ENCODE data around the gene MPHOSPH10.
"Not testable (repeated sequence)": the region's sequence is repeated elsewhere in the genome, so short reads cannot be mapped to it uniquely, and the experiment has no call there.

MPHOSPH10 gene, protein sequence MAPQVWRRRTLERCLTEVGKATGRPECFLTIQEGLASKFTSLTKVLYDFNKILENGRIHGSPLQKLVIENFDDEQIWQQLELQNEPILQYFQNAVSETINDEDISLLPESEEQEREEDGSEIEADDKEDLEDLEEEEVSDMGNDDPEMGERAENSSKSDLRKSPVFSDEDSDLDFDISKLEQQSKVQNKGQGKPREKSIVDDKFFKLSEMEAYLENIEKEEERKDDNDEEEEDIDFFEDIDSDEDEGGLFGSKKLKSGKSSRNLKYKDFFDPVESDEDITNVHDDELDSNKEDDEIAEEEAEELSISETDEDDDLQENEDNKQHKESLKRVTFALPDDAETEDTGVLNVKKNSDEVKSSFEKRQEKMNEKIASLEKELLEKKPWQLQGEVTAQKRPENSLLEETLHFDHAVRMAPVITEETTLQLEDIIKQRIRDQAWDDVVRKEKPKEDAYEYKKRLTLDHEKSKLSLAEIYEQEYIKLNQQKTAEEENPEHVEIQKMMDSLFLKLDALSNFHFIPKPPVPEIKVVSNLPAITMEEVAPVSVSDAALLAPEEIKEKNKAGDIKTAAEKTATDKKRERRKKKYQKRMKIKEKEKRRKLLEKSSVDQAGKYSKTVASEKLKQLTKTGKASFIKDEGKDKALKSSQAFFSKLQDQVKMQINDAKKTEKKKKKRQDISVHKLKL

DNA sequence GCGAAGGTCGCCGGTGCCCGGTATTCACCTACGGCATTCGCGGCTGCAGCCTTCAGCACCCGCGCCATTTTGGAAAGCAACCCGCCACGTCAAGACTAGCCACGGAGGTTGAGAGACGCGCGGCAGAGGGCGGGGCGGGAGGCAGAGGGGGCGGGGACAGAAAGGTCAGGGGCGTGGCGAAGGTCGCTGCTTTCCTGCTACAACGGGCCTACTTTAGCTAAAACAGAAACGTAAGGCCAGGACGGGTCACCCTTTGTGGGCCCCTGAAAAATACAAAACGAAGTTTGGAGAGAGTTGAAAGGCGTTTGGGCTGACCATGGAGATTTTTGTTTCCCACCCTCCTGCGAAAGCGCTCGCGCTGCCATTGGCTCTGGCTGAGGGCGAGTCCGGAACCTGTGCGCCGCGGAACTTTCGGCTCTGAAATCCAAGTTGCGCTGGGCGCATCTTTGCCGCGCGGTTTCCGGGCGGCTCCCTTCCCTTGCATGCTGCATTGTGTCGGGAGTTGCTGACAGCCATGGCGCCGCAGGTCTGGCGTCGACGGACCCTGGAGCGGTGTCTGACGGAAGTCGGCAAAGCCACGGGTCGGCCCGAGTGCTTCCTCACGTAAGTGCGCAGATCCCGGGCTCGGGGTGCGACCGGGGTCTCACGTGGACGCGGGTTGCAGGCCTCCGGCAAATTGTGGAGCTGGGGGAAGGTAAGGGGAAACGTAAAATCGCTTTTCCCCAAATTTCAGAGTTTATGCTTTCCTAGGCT is at the start of gene MPHOSPH10, which contains the start of gene MCEE:
Gene MPHOSPH10 (plus strand): TSS at position 483 of the 753 bp plus-strand sequence. CDS start 32 bp downstream, at position 515.
Gene MCEE (minus strand): TSS at position 78 of the 753 bp plus-strand sequence. CDS start 10 bp downstream, at position 68.
- peak; percentile 81 for DNase-seq (ENCODE audit: low read depth)

DNA sequence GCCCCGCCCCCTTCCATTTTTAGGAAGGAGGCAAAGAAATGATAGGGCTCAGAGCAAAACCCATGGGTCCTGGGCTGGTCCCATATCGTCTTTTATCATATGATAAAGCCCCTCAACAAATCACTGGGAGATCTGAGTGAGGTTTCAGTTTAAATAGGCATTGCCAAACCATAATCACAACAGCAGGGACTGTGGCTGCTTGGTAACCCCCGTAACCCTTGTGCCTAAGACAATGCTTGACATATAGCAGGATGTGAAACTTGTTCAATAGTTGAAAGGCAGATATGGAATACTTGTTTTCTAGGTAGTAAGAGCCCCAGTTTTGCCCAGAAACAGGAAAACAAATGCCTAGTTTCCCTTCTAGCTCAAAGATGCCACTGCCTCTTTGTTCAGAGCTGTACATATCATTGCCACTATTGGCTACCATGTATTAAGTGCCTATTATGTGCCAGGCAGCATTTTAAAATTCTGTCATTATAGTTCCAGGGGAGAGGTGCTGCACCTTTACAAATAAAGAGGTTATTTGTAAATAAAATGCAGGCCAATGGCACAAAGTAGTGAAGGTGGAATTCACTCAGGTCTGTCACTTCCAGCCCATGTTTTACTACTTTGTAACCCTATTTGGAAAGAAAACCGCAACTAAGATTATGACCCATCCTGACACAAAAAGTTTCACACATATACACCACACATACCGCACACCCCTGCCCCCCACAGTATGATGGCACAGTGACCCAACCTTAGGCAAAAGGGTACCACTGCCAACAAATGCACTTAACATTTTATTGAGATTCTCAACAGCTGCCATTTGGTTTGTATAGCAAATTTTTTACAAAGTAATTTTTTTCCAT is 47.8 kb upstream of the MPHOSPH10 start:
- no peak for DNase-seq (ENCODE audit: low read depth)

DNA sequence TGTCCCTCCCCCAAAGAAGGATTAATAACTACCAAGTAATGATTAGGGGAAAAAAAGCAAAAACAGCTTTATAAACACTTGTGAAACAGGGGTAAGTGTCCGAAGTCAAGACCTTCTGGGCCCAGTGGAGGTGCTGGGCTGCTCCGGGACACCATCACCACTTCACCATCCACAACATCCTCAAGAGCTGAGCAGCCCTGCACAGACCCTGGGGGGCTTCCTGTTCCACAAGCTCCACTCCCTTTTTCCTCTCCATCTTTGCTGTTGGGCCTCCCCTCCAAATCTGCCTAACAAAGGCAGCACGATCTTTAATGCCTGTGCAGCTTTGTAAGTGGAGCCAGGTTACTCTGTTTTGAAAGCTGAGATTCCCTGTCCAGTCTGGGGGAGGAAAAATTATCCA is 47.1 kb upstream of the MPHOSPH10 start:
- not testable (repeated sequence) for DNase-seq (ENCODE audit: low read depth)

DNA sequence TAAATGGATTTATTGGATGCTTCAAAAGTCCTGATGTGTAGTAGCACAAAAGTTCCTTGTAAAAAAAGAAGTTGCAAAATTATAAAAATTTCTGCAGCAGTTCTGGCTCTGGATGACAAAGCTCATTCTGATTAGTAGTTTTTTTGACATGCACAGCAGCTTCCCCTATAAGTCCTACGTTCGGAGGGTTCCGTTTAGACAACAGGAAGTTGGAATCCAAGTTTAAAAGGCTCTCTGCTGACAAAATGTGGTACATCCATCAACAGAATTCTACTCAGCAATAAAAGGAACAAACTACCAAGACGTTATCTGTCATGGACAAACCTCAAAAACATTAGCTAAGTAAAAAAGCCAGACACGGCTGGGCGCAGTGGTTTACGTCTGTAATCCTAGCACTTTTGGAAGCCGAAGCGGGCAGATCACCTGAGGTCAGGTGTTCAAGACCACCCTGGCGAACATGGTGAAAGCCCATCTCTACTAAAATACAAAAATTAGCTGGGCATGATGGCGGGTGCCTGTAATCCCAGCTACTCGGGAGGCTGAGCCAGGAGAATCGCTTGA is 46.6 kb upstream of the MPHOSPH10 start:
- DNase-seq (ENCODE audit: low read depth) = not testable (repeated sequence)

DNA sequence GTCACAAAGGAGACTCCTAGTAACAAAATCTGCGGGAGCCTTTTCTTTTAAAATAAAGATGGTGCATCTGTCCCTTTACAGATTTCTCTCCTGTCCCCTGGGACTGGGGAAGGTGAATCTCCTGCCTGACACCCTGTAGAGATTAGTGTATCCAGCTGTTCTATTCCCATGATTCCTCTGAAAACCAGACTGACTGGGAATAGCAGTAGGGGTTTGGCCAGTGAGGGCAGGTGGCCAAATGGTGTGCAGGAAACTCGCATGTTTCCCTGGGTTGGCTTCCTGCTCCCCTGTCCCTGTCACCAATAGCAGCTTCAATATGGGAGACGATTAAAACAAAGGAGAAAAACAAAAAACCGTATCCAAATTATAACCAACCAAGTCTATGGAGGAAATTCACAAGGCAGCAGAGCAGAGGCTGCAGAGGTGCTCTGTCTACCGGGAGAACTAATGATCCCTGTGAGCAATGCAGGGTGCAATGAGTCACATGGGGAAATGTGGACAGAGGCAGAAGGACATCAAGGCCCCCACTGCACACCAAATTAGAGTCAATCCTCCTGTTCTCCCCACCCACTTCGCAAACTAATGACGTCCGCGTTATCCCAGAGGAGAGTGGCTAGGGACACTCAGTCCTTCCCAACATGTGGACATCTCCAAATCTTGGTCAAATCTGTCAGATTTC is 45.0 kb upstream of the MPHOSPH10 start:
- not testable (repeated sequence) for DNase-seq (ENCODE audit: low read depth)

DNA sequence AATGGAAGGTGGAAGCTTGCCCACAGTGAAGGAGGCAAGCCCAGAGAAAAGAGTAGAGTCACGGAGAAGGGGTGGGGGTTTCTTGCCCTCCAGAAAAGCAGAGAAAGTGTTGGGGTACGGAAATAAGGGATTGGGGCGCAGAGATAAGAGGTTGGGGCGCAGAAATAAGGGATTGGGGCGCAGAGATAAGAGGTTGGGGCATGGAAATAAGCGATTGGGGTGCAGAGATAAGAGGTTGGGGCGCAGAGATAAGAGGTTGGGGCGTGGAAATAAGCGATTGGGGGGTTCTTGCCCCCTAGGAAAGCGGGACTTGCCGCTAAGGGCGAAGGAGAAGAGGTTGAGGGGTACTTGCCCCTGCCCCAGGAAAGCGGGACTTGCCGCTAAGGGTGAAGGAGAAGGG is 41.0 kb upstream of the MPHOSPH10 start:
- DNase-seq (ENCODE audit: low read depth) = not testable (repeated sequence)

DNA sequence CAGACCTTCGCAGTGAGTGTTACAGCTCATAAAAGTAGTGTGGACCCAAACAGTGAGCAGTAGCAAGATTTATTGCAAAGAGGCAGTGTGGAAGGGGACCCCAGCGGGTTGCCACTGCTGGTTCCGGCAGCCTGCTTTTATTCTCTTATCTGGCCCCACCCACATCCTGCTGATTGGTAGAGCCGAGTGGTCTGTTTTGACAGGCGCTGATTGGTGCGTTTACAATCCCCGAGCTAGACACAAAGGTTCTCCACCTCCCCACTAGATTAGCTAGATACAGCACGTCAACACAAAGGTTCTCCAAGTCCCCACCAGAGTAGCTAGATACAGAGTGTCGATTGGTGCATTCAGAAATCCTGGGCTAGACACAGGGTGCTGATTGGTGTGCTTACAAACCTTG is 38.6 kb upstream of the MPHOSPH10 start:
- not testable (repeated sequence) for DNase-seq (ENCODE audit: low read depth)

DNA sequence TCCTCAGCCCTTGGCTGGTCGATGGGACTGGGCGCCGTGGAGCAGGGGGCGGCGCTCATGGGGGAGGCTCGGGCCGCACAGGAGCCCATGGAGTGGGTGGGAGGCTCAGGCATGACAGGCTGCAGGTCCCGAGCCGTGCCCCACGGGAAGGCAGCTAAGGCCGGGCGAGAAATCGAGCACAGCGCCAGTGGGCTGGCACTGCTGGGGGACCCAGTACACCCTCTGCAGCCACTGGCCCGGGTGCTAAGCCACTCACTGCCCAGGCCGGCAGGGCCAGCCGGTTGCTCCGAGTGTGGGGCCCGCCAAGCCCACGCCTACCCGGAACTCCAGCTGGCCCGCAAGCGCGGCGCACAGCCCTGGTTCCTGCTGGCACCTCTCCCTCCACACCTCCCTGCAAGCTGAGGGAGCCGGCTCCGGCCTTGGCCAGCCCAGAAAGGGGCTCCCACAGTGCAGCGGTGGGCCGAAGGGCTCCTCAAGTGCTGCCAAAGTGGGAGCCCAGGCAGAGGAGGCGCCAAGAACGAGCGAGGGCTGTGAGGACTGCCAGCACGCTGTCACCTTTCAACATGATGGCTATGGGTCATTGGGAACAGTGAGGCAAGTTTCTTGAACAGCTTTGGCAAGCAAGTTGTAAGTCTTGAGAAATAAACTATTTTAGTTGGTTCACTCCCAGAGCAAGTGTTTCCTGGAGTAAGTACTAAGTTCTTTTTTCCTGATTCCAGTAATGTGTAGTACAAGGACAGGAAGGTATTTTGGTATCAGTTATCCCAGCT is 37.8 kb upstream of the MPHOSPH10 start:
- not testable (repeated sequence) for DNase-seq (ENCODE audit: low read depth)

DNA sequence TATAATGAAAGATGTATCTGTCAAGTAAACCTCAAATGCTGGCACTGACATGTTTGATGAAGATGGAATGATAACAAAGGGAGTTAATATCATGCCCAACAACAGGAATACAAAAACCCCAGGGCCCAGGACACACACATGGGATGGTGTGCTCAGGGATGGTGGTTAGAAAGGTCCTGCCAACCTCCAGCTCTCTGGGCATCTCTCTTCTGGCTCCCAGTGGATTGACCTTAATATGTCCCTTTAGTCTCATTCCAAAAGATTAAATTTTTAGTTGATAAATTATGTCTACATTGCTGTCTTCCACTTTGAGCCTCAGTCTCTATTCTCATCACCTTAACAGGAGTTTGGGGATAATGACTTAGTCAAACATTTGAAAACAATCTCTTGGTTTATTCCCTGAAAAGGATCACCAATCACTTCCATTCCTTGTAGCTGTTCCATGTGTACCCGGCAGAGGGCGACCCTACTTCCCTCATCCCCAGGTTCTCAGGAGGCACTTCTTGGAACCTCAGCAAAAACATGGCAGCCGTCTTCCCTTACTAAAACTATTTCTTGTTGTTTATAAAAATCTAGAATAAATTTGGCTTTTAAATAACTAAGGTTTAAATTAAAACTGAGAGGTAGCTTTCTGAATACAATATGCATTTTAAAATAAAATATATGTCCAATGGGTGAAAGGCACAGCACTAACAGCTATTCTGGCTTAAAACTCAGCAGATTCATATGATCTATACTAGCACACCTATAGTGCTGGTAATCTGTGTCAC is 30.1 kb upstream of the MPHOSPH10 start:
- DNase-seq (ENCODE audit: low read depth) = peak; percentile 7

DNA sequence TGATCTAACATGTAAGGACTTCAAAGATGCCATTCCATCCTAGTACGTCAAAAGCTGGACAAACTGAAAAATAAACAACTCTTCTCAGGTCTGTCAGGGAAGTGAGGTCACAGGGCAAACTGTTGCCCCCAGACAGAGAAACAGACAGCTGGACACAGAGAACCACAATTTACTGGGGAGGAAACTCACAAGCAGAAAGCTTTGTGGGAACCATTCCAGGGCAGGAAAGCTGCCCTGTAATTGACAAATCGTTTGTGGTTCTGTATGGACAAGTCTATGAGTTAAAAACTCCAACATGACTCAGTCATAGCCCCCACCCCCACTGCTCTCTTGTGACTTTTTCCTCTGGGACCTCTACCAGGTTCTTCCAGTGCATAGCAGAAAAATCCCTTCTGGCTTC is 28.8 kb upstream of the MPHOSPH10 start:
- no peak for DNase-seq (ENCODE audit: low read depth)

DNA sequence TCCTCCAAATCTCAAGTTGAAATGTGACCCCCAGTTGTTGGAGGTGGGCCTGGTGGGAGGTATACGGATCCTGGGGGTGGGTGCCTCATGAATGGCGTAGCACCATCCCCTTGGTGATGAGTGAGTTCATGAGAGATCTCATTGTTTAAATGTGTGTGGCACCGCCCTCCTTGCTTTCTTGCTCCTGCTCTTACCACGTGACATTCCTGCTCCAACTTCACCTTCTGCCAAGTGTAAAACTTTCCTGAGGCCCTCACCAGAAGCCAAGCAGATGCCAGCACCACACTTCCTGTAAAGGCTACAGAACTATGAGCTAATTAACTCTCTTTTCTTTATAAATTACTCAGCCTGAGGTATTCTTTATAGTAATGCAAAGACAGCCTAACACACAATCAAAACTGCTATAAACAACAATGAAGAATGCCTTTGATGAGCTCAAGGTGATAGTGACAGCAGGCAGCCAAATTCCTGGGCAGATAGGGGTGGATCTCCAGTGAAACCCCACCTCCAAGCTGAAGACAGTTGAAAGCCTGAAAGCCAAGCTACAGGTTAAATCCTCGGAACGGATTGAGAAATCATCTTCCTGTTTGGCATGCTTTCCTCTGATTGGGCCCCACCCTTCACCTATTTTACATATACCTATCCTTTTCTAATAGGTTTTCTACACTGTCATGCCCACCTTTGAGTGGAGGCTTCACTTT is 27.3 kb upstream of the MPHOSPH10 start:
- DNase-seq (ENCODE audit: low read depth) = no peak

DNA sequence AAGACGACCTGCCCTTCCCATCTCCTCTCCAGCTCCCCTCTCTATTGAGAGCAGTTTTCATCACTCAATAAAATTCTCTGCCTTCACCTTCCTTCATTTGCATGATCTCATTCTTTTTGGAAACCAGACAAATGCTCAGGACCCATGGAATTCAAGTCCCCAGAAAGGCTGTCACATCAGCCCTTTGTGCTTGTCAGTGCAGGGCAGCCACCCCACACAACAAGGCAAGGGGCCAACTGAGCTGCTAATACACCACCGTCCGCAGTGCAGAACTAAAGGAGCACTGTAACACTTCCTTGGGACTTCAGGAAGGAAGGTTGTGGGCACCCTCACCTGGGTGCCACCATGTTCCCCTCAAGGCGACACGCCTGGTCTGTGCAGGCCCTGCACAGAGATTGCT is 26.6 kb upstream of the MPHOSPH10 start:
- DNase-seq (ENCODE audit: low read depth) = no peak

DNA sequence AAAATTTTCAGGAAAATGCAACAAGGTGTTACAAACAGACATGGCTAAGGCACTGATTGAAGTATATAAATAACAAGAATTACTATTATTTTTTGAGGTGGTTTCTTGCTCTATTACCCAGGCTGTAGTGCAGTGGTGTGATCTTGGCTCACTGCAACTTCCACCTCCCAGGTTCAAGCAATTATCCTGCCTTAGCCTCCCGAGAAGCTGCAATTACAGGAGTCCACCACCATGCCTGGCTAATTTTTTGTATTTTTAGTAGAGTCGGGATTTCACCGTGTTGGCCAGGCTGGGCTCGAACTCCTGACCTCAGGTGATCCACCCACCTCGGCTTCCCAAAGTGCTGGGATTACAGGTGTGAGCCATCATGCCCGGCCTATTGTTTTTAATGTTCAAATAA is 24.0 kb upstream of the MPHOSPH10 start:
- DNase-seq (ENCODE audit: low read depth) = not testable (repeated sequence)

DNA sequence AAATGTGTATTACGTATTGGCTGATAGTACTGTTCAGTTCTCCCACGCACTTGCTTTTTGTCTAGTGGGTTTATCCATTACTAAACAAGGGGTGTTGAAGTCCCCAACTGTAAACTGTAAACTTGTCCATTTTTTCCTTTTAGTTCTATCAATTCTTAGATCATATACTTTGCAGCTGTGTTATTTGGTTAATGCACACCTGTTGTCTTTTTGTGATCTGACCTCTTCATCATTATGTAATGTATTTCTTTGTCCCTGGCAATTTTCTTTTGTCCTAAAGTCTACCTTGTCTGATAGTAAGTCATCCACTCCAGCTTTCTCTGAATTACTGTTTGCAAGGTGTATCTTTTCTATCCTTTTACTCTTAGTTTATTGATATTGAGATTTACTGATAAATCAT is 22.3 kb upstream of the MPHOSPH10 start:
- DNase-seq (ENCODE audit: low read depth) = no peak

DNA sequence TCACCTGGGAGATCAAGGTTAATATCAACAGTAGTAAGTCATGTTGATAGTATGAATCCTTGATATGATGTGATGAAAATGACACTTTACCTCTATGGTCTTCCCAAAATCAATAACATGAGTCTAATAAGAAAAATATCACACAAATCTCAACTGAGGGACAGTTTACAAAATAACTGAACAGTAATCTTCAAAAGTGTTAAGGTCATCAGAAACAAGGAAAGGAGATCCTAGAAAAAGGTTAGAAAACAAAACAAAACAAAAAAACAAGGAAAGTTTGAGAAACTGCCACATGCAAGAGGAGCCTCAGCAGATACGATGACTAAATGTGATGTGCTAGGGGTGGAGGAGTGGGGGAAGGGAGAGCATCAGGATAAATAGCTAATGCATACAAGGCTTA is 16.6 kb upstream of the MPHOSPH10 start:
- no peak for DNase-seq (ENCODE audit: low read depth)

DNA sequence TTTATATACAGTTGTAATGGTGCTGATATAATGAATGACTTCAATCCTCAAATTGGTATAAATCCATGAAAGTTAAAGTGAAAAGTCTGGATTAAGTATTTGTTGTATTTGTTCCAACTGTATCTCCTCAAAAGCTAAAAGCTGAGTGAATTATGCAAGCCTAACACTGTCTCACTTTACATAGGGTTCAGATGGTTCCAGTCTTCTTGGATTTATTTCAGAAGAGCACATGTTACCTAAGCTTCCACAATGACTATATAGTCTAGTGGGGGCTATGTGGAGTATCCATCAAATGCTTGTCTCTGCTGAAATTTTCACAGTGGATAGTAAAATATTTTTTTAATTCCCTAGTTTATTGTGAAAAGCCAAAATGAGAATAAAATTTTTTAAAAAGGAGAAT is 13.4 kb upstream of the MPHOSPH10 start:
- DNase-seq (ENCODE audit: low read depth) = no peak

DNA sequence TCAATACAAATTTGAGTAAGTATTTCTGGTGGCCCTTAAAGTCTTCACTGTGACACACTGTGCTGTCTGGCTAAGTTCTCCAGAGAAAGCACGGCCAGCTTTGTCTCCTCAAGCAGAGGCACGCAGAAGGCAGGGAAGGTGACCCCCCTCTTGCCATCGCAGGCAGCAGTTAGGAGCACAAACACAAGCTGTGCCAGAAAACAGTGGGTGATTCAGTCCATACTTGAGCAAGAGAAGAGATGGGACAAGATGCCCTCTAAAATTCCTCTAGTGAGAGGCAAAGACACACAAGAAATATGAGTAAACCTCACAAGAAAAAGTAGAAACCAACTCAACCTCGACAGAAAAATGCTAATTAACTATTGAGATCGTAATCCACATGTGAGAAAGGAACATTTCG is 10.2 kb upstream of the MPHOSPH10 start:
- no peak for DNase-seq (ENCODE audit: low read depth)

DNA sequence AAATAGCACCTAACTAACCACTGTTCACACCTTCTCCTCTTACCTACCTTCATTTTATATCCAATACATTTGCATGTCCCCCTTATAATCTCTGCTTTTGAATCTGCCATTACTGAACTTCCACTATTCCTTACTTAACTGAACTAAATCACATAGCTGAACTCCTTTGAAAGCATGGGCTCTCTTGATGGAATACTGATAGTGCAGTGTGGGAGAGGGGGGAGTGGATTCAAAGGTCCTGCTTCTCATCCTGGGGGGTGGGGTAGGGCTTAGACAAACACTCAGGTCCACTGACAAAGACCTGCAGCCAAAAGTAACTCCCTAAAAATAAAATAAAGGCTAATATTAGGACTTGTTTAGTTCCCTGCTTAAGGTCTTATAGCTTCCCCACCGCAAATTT is 9.0 kb upstream of the MPHOSPH10 start:
- no peak for DNase-seq (ENCODE audit: low read depth)

Data from activated T-helper 1 cell treated with Interleukin-2 at 50 U/mL for 16 hours (primary cell).